ENCODE data around the gene MFSD11.
"Not testable (repeated sequence)": the region's sequence is repeated elsewhere in the genome, so short reads cannot be mapped to it uniquely, and the experiment has no call there.

Gene MFSD11

DNA sequence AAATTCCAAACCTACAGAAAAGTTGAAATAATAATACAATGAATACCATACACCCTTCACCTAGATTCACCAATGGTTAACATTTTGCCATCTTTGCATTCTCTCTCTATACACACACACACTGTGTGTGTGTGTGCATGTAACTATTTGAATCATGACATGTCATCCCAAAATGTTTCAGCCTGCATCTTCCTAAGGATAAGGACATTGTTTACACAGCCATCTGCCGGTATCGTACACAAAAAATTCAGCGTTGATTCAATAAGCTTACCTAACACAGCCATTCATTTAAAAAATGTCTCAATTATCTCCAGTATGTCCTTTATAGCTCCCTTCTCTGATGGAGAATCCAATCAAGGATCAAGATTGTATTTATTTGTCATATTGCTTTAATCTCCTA, 31.1 kb upstream of the MFSD11 start:
- in situ Hi-C loops (cut with HindIII; ENCODE audit: low pct_ligation_motif_present, low pct_unique_long_range_greater_than_20kb, low sequenced_read_pairs), result no loop called here
- DNase-seq, result no peak

DNA sequence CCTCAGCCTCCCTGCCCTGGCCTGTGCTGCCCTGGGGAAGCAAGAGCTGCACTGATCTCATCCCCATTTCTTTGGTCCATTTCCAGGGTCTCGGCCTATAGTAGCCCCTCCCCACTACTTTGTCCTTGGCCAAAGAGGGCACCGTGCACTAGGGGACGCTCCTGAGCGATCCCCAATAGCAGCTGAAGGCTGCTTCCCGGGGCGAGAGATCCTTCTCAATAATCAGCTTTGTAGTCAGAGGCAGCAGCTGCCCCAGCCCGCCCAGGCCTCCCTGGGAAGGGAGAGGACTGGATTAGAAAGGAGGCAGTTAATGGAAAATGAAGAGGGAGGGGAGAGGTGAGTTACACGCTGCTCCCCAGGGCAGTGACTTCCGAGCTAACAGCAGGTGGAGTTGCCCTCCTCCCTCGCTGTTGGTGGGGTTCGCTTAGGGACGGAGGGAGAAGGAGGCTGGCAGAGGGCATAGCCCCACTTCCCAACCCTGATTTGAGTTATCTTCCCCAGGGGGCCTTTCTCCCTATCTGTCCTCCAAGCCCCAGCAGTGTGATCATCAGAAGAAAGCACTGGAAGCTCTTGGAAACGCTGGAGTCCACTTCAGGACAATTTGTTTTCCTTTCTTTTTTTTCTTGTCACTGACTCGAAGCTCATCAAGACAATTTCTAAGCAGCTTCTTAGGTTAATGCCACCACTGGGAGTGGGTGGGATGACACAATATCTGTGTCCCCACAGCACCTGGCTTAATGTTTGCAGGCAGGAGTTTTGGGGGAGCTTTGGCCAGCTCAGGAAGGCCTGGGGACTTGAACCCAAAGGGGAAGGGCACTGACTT, 29.7 kb upstream of the MFSD11 start:
- DNase-seq, result peak; percentile 57
- in situ Hi-C loops (cut with HindIII; ENCODE audit: low pct_ligation_motif_present, low pct_unique_long_range_greater_than_20kb, low sequenced_read_pairs), result no loop called here

DNA sequence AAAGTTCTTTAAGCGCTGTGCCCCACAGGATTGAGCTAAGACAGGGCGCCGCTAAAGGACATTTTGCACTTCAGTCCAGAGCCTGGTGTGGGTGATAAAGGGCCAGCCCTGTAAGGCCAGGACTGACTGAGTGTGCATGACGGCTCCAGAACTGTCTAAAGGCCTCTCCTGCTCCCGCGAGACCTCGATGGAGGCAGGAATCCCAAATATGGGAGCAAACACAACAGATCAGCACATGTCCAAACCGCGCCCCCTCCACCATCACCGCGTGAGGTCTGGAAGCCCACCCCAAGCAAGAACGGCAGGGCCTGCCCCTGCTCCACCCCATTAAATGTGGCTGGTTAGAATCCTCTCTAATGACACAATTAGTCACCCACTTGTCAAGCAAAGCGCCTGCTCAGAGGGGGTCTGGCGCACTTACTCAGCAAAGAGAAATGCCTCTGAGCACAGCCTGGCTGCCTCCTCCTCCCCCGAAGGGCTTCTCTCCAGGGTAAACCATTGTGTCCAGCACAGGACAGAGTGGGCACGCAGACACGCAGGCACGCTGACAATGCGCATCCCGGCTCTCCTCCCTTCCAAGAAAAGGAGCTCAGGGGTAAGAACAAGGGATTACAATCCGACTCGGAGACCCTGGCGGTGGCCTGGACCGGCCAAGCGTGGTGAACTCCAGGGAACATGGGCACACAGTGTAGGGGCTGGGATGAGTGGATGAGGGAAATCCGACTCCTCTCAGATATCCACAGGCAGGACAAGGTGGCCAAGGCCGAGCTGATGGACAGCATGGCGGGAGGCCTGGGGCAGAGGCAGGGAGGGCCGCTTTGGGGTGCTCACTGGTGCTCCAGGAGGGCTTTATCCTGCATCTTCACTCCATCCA, 28.6 kb upstream of the MFSD11 start:
- DNase-seq, result peak; percentile 99
- in situ Hi-C loops (cut with HindIII; ENCODE audit: low pct_ligation_motif_present, low pct_unique_long_range_greater_than_20kb, low sequenced_read_pairs), result no loop called here

DNA sequence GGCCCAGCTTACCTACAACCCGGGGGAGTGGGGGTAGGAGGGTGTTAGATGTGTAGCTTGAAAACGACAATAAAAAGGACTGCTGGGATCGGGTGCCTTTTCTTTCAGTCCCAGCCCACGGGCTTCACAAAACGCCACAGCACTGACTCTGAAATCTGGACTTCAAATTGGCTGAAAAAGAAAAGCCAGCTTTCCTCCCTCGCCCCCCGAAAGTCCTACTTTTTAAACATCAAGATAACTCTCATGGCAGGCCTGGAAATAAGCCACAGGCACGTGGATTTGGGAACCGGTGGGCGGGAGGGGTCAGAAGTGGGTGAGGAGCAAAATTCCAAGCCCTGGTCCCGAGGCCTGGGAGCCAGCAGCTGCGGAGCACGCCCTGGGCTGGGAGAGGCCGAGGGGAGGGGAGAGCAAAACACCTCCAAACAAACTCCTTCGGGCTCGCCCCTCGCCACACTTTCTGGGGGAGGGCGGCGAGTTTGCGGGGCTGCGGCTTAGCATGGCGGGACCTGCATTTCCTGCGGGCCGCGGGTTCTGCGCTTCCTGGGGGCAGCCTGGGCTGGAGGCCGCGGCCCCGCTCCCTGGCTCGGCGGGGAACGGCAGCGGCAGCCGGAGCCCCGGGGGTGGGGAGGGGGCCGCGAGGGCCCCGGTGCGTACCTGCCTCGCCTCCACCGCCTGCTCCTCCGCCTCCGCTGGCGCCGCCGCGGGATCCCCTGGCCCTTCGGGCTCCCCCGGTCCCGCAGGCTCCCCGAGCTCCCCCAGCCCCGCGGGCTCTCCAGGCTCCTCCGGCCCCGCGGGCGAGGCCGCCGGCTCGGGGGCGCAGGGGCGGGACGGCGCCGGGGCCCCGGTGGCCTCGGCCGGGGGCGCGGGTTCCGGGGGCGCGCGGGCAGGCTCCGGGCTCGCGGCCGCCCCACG, 27.7 kb upstream of the MFSD11 start:
- DNase-seq; in situ Hi-C loops (cut with HindIII; ENCODE audit: low pct_ligation_motif_present, low pct_unique_long_range_greater_than_20kb, low sequenced_read_pairs): not testable (repeated sequence)

DNA sequence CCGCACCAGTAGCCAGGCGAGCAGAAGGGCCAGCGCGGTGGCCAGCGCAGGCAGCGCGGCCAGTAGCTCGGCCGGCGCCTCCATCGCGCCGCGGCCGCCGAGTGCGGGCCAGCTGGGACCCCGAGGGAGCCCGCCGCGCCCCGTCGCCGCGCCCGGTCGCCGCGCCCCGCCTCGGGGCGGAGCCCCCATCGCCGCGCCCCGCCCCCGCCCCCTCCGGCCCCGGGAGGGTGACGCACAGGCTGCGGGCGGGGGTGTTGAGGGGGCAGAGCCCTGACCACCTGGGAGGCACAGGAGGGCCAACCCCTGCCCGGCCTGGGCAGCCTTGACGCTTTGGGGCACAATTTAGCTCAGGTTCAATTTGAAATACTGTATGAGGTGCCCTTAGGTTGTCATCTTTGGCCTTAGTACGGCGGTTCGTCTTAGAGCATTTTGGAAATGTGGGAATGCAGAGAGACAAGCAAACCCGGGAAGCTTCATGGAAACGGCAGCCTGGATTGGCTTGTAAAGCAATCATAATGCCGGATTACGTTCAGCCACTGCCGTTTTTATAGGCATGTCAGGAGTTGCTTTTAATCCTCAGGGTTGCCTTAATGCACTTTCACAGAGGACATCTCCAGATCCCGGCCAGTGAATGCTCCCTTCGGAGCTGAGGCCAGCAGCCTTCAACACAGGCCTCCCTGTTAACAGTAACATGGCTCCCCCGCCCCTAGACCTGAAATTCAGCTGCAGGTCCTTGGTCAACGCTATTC, 26.9 kb upstream of the MFSD11 start, which contains the start of gene MXRA7:
Gene MXRA7 (minus strand): TSS at position 103 of the 749 bp plus-strand sequence. CDS start 19 bp downstream, at position 84.
- in situ Hi-C loops (cut with HindIII; ENCODE audit: low pct_ligation_motif_present, low pct_unique_long_range_greater_than_20kb, low sequenced_read_pairs), result no loop called here
- DNase-seq, result peak; percentile 76

DNA sequence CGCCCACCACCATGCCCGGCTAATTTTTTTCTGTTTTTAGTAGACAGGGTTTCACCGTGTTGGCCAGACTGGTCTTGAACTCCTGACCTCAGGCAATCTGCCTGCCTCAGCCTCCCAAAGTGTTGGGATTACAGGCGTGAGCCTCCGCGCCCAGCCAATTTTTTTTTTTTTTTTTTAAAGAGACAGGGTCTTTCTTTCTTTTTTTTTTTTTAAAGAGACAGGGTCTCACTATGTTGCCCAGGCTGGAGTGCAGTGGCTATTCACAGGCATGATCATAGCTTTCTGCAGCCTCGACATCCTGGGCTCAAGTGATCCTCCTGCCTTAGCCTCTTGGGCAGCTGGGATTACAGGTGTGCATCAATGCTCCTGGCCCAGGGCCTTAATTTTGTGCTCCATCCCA, 25.6 kb upstream of the MFSD11 start:
- DNase-seq; in situ Hi-C loops (cut with HindIII; ENCODE audit: low pct_ligation_motif_present, low pct_unique_long_range_greater_than_20kb, low sequenced_read_pairs): not testable (repeated sequence)

DNA sequence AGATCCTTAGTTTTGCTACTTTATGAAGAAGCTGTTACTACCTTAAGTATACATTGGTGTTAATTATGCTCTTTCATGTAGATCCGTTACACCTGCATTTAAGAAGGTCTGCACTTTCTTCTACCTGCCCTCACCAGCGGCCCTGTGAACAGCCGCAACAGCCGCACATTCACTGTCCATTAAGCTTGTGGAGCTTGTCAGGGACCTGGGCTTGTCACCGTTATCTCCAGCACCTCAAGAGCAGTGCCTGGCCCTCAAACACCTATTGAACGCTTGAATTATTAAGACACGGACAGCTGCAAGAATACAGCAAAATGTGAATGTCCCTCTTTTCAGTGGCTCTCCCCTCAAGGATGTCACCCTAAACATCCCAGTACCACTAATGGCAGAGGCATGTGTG, 24.2 kb upstream of the MFSD11 start:
- in situ Hi-C loops (cut with HindIII; ENCODE audit: low pct_ligation_motif_present, low pct_unique_long_range_greater_than_20kb, low sequenced_read_pairs), result no loop called here
- no peak for DNase-seq

DNA sequence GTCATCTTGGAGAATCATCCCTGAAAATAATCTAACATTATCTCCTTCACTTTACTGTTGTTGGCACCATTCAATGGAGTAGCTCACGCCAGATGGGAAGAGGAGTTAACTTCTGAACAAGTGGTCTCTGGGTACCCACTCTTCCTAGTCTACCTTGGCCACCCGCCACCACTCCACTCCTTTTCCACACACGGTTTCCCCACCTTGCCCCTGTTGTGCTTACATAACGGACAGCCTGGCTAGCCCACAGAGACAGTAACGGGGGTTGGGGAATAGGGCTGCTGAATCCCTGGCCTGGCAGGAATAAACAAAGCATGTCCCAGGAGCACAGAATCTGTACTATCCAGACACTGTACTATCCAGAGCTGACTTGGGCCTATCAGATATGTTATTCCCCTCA, 23.6 kb upstream of the MFSD11 start:
- no peak for DNase-seq
- in situ Hi-C loops (cut with HindIII; ENCODE audit: low pct_ligation_motif_present, low pct_unique_long_range_greater_than_20kb, low sequenced_read_pairs), result no loop called here

DNA sequence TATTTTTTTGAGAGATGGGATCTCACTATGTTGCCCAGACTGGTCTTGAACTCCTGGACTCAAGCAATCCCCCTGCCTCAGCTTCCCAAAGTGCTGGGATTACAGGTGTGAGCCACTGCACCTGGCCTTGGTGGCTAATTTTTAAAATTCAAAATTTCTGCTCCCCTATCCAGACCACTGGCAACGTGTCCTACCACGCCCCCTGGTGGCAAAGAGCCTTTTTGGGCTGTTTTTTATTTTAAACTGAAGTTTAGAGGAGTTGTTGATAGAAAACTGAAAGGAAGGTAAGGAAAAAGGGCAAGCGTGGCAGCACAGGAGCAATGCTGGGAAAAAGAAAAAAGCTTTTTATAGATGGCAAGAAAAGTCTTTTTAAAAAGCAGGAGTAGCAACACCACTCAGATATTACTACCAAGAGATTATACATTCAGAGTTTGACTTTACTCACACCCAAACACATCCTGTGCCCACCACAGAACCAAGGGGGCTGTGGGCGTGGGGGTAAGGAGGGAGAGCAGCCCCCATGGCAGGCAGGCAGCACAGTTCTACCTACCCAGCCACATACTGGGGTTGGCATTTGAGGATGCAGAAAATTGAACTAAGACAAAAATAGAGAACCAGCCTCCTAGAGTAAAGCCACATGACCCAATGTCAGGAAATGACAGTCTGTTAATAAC, 23.0 kb upstream of the MFSD11 start:
- in situ Hi-C loops (cut with HindIII; ENCODE audit: low pct_ligation_motif_present, low pct_unique_long_range_greater_than_20kb, low sequenced_read_pairs), result no loop called here
- peak; percentile 59 for DNase-seq

DNA sequence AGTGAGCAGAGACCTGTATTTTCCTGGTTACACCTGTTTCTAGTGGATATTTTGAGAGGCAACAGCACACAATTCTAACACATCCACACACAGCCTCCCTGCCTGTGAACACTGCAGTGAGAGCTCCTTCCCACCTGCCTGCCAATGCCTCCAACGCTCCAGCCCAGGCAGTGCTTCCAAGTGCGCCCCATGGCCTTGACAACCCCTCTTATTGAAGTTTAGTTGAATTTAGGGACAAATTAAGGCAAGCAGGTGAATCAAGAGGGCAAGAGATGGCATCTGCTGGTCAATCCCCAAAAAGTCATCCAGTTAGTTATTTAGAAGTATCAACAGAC, 22.5 kb upstream of the MFSD11 start:
- DNase-seq, result no peak
- in situ Hi-C loops (cut with HindIII; ENCODE audit: low pct_ligation_motif_present, low pct_unique_long_range_greater_than_20kb, low sequenced_read_pairs), result no loop called here

DNA sequence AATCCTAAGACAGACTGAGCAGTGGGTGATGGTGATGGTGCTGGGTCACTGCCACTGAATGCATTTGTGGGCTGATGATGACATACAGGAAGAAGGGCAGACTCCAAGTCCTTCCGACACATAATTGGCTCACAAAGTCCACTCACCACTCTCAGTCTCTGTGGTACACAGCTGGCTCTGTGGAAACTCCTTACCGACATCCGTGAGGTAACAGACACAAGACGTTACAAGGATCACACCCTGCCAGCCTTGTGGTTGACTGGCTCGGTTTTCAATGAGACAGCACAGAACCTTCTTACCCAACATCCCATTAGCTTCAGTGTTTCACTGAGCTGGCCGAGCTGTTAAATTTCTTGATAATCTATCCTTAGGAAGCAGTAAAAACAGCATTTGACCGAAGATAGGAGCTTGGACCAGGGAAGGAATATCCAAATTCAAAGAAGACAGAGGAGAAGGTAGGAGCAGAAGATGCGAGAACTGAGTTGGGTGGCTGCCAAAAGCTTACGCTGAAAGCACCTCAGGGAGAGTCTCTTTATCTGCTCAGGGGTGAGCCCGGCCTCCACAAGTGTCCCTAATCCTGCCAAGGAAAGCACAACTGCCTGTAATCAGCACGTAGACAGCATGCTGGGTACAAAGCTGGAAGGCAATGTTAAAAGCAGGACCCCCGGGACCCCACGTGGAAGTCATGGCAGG, 21.6 kb upstream of the MFSD11 start:
- in situ Hi-C loops (cut with HindIII; ENCODE audit: low pct_ligation_motif_present, low pct_unique_long_range_greater_than_20kb, low sequenced_read_pairs), result no loop called here
- DNase-seq, result no peak

DNA sequence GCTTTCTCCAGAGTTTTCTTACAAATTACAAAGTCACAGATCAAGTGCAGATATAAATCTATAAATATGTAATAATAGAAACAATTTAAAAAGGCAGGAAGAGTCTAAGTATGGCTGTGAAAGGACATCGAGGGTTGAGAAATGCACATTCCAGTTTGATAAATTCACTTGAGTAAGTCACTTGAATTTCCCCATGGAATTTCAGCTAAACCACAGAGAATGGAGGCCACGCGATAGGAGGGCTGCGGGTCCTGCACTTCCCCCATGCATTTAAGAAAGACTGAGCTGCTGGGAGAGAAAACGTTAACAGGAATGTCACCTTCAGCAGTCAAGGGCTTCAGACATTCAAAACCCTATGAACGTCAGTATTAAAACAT, 21.1 kb upstream of the MFSD11 start:
- in situ Hi-C loops (cut with HindIII; ENCODE audit: low pct_ligation_motif_present, low pct_unique_long_range_greater_than_20kb, low sequenced_read_pairs), result no loop called here
- no peak for DNase-seq

DNA sequence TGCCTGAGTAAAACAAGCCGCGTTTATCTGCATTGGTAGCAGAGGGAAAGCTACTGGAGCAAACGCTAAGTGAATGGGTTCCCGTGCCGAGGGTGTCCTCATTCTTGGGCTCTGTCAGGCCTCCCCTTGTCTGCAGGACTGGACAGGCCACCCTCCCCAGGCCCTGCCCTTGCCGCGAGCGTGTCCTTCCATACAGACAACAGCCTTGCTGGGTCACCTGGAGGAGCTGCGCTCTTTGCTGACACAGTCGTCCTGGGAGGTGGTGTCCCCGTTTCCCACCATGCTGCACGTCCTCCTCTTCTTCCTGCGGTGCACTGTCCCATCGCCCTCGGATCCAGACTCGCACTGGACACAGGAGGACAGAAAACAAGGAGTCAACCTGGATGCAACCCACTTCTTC, 19.4 kb upstream of the MFSD11 start:
- in situ Hi-C loops (cut with HindIII; ENCODE audit: low pct_ligation_motif_present, low pct_unique_long_range_greater_than_20kb, low sequenced_read_pairs), result no loop called here
- no peak for DNase-seq

DNA sequence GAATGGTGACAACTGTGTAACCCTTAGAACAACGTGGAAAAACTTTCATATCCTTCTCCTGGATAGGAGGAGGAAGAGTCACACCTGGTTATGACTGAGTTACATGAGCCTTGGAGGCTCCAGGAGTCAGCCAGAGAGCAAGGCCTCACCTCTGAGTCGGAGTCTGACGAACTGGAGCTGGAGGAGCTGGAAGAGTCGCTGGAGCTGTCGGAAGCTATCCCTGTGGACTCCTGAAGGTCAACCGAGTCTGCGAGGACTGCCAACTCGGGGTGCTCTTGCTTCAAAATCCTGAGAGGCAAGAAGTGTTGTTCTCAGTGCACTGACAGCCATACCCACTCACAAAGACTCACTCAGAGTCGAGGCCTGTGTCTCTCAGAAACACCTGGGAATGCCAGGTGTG, 17.7 kb upstream of the MFSD11 start:
- DNase-seq, result no peak
- in situ Hi-C loops (cut with HindIII; ENCODE audit: low pct_ligation_motif_present, low pct_unique_long_range_greater_than_20kb, low sequenced_read_pairs), result no loop called here

DNA sequence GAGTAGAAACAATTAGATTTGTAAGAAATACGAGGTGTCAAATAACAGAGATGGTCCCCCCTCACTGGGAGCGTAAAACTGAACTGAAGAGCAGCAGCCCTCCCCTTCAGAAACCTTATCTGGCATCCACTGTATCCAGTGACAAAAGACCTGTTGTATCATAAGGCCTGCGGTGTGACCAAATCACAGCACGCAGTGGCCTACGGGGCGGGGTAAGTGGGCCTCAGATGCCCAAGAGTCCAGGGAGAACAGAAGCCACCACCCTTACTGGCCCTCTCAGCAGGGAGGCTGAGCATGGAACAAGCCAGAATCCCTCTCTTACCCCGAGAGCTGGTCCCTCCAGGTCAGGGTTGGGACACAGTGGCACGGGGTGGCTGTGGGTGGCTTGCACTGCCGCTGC, 17.0 kb upstream of the MFSD11 start:
- no peak for DNase-seq
- in situ Hi-C loops (cut with HindIII; ENCODE audit: low pct_ligation_motif_present, low pct_unique_long_range_greater_than_20kb, low sequenced_read_pairs), result no loop called here

DNA sequence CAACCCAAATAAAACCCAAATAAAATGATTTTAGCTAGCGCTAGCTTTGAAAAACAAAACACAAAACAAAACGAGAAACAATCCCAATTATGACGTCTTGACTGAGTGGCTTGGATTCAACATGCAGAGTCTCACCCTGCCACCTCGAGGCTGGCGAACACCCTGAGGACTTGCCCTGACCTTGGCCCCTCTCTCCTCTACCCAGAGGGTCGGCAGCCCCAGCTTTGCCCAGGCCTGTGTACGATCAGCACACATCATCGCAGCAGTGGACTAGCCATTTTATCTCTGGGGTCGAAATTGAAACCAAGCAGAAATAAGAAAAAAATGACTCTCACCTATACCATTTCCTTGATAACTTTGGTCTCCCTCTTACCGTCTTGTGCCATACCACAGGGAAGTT, 16.5 kb upstream of the MFSD11 start:
- in situ Hi-C loops (cut with HindIII; ENCODE audit: low pct_ligation_motif_present, low pct_unique_long_range_greater_than_20kb, low sequenced_read_pairs), result no loop called here
- no peak for DNase-seq

DNA sequence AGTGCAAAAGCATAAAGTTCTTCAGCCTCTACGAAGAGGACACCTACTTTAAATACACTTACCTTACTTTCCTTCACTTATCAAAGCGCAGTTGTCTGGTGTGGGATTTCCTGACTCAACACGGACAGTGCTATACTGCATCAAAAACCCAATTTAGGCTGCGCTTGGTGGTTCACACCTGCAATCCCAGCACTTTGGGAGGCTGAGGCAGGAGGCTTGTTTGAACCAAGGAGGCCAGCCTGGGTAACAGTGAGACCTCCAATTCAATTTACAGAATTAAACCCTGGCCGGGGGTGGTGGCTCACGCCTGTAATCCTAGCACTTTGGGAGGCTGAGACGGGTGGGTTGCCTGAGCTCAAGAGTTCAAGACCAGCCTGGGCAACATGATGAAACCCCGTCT, 15.6 kb upstream of the MFSD11 start:
- no peak for DNase-seq
- in situ Hi-C loops (cut with HindIII; ENCODE audit: low pct_ligation_motif_present, low pct_unique_long_range_greater_than_20kb, low sequenced_read_pairs), result no loop called here

All from ACHN (cell line).